Measurements from ENCODE around the gene ZGPAT. TPM values are rescaled to one million over a fixed set of nuclear protein-coding genes. Genes with fewer than 3 reads are reported as not detected.

The ZGPAT gene, protein sequence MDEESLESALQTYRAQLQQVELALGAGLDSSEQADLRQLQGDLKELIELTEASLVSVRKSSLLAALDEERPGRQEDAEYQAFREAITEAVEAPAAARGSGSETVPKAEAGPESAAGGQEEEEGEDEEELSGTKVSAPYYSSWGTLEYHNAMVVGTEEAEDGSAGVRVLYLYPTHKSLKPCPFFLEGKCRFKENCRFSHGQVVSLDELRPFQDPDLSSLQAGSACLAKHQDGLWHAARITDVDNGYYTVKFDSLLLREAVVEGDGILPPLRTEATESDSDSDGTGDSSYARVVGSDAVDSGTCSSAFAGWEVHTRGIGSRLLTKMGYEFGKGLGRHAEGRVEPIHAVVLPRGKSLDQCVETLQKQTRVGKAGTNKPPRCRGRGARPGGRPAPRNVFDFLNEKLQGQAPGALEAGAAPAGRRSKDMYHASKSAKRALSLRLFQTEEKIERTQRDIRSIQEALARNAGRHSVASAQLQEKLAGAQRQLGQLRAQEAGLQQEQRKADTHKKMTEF
- 18.0 and 25.2 TPM in 2 replicates for total RNA-seq

DNA sequence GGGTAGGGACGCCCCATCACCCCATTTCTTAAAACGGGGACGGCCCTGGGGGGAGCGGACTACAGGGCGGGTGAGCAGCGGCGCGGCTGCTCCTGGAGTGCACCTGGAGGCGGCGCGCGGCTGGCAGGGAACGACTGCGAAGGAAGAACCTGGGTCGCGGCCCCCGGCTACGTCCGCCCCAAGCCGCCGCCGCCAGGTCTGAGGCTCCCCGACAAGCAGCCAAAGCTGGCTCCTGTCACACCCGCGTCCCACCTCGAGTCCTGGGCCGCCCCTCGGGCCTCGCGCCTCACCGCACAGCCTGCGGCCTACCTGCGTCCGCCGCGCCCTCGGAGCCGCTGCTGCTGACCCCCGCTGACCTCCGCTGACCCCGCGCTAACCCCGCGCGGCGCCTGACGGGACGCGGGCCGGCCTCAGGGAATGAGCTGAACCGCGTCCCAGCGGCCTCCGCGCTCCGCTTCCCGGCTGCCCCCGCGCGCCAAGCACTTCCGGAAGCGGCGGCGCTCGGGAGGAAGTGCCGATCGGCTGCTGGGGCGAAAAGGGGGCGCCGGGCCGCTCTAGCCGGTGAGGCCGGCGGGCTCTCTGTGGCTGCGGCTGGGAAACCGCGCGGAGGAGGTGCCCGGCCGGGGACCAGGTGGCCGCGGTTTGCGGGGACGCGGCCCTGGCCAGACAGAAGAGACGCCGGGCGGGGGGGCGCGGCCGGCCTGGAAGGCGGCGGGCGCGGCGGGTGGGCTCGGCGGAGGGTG, at the start of gene ZGPAT, which contains the start of gene ARFRP1:
Gene ZGPAT (plus strand): TSS at position 482 of the 743 bp plus-strand sequence. CDS start 542 bp downstream, outside the sequence.
Gene ARFRP1 (minus strand): TSS at position 419 of the 743 bp plus-strand sequence. CDS start 885 bp downstream, outside the sequence.

DNA sequence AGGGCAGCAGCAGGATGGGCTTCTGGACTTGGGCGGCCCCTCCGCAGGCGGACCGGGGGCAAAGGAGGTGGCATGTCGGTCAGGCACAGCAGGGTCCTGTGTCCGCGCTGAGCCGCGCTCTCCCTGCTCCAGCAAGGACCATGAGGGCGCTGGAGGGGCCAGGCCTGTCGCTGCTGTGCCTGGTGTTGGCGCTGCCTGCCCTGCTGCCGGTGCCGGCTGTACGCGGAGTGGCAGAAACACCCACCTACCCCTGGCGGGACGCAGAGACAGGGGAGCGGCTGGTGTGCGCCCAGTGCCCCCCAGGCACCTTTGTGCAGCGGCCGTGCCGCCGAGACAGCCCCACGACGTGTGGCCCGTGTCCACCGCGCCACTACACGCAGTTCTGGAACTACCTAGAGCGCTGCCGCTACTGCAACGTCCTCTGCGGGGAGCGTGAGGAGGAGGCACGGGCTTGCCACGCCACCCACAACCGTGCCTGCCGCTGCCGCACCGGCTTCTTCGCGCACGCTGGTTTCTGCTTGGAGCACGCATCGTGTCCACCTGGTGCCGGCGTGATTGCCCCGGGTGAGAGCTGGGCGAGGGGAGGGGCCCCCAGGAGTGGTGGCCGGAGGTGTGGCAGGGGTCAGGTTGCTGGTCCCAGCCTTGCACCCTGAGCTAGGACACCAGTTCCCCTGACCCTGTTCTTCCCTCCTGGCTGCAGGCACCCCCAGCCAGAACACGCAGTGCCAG, 11.0 kb upstream of the ZGPAT start, which contains the start of gene TNFRSF6B:
Gene TNFRSF6B (plus strand): TSS at position 25 of the 729 bp plus-strand sequence. CDS start 116 bp downstream, at position 141.

DNA sequence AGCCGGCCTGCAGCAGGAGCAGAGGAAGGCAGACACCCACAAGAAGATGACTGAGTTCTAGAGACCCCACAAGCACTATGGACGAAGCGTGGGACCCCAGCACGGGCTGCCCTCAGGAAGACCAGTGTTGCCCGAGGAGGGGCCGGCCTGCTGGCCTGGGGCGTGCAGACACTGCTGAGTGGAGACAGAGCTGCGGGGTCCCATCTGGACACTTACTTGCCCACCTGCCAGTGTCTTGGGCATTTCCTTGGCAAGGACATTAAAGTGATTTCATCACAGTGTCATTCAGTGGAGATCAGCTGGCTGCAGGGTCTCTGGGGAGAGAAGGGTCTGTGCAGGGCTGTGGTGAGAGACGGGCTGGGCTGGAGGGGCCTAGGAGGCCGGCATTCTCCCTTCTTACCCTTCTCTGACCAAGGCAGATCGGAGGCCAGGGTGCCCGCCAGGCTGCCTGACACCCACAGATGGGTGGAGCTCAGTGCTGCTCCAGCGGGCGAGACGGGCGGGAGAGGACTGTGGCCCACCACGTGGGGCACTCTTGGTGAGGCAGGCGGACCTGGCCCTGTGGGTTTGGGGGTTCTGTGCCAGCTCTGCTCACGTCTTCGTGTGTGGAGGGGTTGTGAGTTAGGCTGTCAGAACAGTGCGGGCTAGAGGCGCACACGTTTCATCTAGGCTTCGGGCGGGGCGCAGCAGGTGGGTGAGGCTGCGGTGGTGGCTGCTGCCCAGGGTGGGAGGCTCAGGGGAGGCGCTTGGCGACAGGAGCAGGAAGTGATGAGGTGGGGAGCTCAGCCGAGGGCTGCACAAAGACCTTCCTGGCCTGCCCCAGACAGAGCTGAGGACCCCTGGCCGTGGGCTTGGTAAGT, 28.2 kb downstream of the ZGPAT start, which contains the start of gene LIME1:
Gene LIME1 (plus strand): TSS at position 806 of the 860 bp plus-strand sequence. CDS start 886 bp downstream, outside the sequence.

DNA sequence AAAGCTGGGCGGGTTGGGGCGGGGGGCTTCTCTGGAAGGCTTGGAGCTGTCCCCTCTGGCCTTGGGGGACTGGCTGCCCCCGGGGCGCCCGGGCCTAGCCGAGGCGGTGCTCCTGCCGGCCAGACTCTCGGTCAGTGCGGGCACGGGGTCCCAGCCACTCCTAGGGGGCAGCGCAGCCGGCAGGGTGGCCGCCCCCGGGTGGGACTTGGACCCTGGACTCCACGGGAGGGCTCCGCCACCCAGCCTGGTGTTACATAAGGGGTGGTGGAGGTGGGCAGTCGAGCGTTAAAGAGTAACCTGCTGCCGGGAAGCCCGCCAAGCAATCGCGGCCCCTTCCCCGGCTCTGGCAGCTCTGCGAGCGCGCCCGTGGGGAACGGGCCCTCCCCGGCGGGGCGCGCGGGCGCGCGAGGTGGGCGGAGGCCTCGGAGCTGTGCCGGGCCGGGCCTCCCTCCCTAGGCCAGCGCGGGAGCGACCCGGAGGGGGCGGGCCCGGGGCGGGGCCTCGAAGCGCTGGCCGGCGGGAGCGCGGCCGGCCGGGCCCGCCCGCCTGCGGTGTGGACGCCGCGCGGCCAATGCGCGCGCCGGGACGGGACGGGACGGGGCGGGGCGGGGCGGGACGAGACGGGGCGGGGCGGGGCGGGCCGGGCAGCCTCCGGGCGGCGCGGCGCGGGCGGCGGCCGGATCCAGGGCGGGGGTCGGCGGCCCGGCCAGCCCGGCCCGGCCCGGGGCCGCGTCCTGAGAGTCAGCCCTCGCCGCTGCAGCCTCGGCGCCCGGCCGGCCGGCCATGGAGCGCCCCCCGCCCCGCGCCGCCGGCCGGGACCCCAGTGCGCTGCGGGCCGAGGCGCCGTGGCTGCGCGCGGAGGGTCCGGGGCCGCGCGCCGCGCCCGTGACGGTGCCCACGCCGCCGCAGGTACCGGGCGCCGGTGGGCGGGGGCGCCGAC, 31.6 kb downstream of the ZGPAT start, which contains the start of gene SLC2A4RG:
Gene SLC2A4RG (plus strand): TSS at position 647 of the 940 bp plus-strand sequence. CDS start 137 bp downstream, at position 784.

Small RNA genes lying within 50 kb of the gene (small RNA-seq; reads per million reads assigned to genes)
- not detected for gene LIME1
- gene TNFRSF6B = not detected

Other genes starting within 250 kb of the ZGPAT start
- not detected in 2 replicates for gene KCNQ2, start 235.4 kb upstream of the ZGPAT start, total RNA-seq
- 0.67 and 5.6 TPM in 2 replicates for gene EEF1A2, start 209.0 kb upstream of the ZGPAT start, total RNA-seq
- gene PPDPF, start 187.3 kb upstream of the ZGPAT start, total RNA-seq = 68.5 and 108 TPM in 2 replicates
- not detected in 2 replicates for gene PTK6, start 170.7 kb upstream of the ZGPAT start, total RNA-seq
- gene SRMS, start 160.3 kb upstream of the ZGPAT start, total RNA-seq = not detected in 2 replicates
- gene FNDC11, start 153.9 kb upstream of the ZGPAT start, total RNA-seq = 1.3 and 1.8 TPM in 2 replicates
- gene HELZ2, start 133.8 kb upstream of the ZGPAT start, total RNA-seq = 38.2 and 47.0 TPM in 2 replicates
- gene GMEB2, start 80.9 kb upstream of the ZGPAT start, total RNA-seq = 10.8 and 12.4 TPM in 2 replicates
- 0.57 and 5.6 TPM in 2 replicates for gene STMN3, start 54.6 kb upstream of the ZGPAT start, total RNA-seq
- gene RTEL1, start 49.7 kb upstream of the ZGPAT start, total RNA-seq = 13.7 and 17.8 TPM in 2 replicates
- 22.1 and 41.5 TPM in 2 replicates for gene TNFRSF6B, start 11.4 kb upstream of the ZGPAT start, total RNA-seq
- gene ARFRP1, start 63 bp upstream of the ZGPAT start, total RNA-seq = 22.9 and 28.1 TPM in 2 replicates
- 2.9 and 3.7 TPM in 2 replicates for gene LIME1, start 28.6 kb downstream of the ZGPAT start, total RNA-seq
- 26.7 and 35.9 TPM in 2 replicates for gene SLC2A4RG, start 31.7 kb downstream of the ZGPAT start, total RNA-seq
- gene ZBTB46, start 123.2 kb downstream of the ZGPAT start, total RNA-seq = 13.1 and 14.4 TPM in 2 replicates
- gene ABHD16B, start 153.5 kb downstream of the ZGPAT start, total RNA-seq = not detected in 2 replicates
- 153 and 174 TPM in 2 replicates for gene TPD52L2, start 157.2 kb downstream of the ZGPAT start, total RNA-seq
- 89.5 and 96.4 TPM in 2 replicates for gene DNAJC5, start 187.1 kb downstream of the ZGPAT start, total RNA-seq
- 32.4 and 37.9 TPM in 2 replicates for gene UCKL1, start 248.4 kb downstream of the ZGPAT start, total RNA-seq

Measured in vein endothelial cell (primary cell).